ENCODE data around the gene PARVA. TPM values are rescaled to one million over a fixed set of nuclear protein-coding genes. Genes with fewer than 3 reads are reported as not detected.
A peak's percentile ranks its signal among the peaks of the same experiment; 100 is the strongest.

Gene PARVA
- total and polyA plus RNA-seq, 7 donors, result 15.7 to 195 (median 110) TPM

GRCh38 chr11:12381875-12382274 lies 4.5 kb downstream of the PARVA start:
- intact Hi-C loops (cut with DNase I), result no loop called here
- peaks cover 0 to 84% (median 71%) of the 10 kb centered on the region in 4 donors for H3K4me1 ChIP-seq
- TF ChIP-seq EP300 (IDR thresholded peaks at IDR 0.05) (peak; percentile 87 to 100 (median 98)), POLR2AphosphoS5 (IDR thresholded peaks at IDR 0.05) (peak in 3 of 4 donors; percentile 55 to 87 (median 74)), POLR2A (IDR thresholded peaks at IDR 0.05) (no peak)
- WGBS, 2 donors, result 84 to 92% methylated on average over 9 of the region's 9 CpGs
- no peak for DNase-seq
- no peaks in the 10 kb centered on the region for H3K36me3 ChIP-seq
- peak overlapping the region in 1 of 4 donors; percentile 8 for H3K4me3 ChIP-seq
- no peaks in the 10 kb centered on the region for H3K27me3 ChIP-seq
- H3K27ac ChIP-seq, result peak overlapping the region; percentile 97 to 99 (median 98)
- H3K9me3 ChIP-seq, result no peaks in the 10 kb centered on the region

GRCh38 chr11:12382451-12382850 lies 5.1 kb downstream of the PARVA start:
- H3K27me3 ChIP-seq, result no peaks in the 10 kb centered on the region
- no peaks in the 10 kb centered on the region for H3K36me3 ChIP-seq
- H3K9me3 ChIP-seq, result no peaks in the 10 kb centered on the region
- 85 to 89% methylated on average over 1 of the region's 1 CpG for WGBS, 2 donors
- TF ChIP-seq POLR2AphosphoS5 (IDR thresholded peaks at IDR 0.05) (no peak), POLR2A (IDR thresholded peaks at IDR 0.05) (no peak), EP300 (IDR thresholded peaks at IDR 0.05) (no peak), CTCF (IDR thresholded peaks at IDR 0.05) (no peak)
- intact Hi-C loops (cut with DNase I), result no loop called here
- no peak for DNase-seq
- H3K4me1 ChIP-seq, result peaks cover 0 to 86% (median 71%) of the 10 kb centered on the region in 4 donors
- peak overlapping the region; percentile 97 to 99 (median 98) for H3K27ac ChIP-seq
- peak overlapping the region in 1 of 4 donors; percentile 8 for H3K4me3 ChIP-seq

GRCh38 chr11:12386309-12386708 lies 8.9 kb downstream of the PARVA start:
- peaks cover 0 to 99% (median 82%) of the 10 kb centered on the region in 4 donors for H3K4me1 ChIP-seq
- H3K27me3 ChIP-seq, result no peaks in the 10 kb centered on the region
- H3K27ac ChIP-seq, result peak overlapping the region; percentile 97 to 99 (median 98)
- no peak for TF ChIP-seq POLR2AphosphoS5 (IDR thresholded peaks at IDR 0.05)
- no peak for TF ChIP-seq CTCF (IDR thresholded peaks at IDR 0.05)
- no peak for TF ChIP-seq POLR2A (IDR thresholded peaks at IDR 0.05)
- TF ChIP-seq EP300 (IDR thresholded peaks at IDR 0.05), result no peak
- H3K4me3 ChIP-seq, result no peak overlapping the region
- intact Hi-C loops (cut with DNase I), result no loop called here
- no peak for DNase-seq
- no peaks in the 10 kb centered on the region for H3K9me3 ChIP-seq
- no peaks in the 10 kb centered on the region for H3K36me3 ChIP-seq
- 94 to 99% methylated on average over 1 of the region's 1 CpG for WGBS, 2 donors

GRCh38 chr11:12386745-12387144 lies 9.4 kb downstream of the PARVA start:
- DNase-seq, result peak; percentile 89
- intact Hi-C loops (cut with DNase I), result no loop called here
- peak overlapping the region; percentile 97 to 99 (median 98) for H3K27ac ChIP-seq
- H3K9me3 ChIP-seq, result no peaks in the 10 kb centered on the region
- 72 to 87% methylated on average over 2 of the region's 2 CpGs for WGBS, 2 donors
- no peak overlapping the region for H3K4me3 ChIP-seq
- no peaks in the 10 kb centered on the region for H3K27me3 ChIP-seq
- peaks cover 0 to 99% (median 82%) of the 10 kb centered on the region in 4 donors for H3K4me1 ChIP-seq
- no peaks in the 10 kb centered on the region for H3K36me3 ChIP-seq
- TF ChIP-seq EP300 (IDR thresholded peaks at IDR 0.05) (peak in 2 of 4 donors; percentile 4 to 75), CTCF (IDR thresholded peaks at IDR 0.05) (no peak), POLR2AphosphoS5 (IDR thresholded peaks at IDR 0.05) (peak; percentile 26 to 60 (median 36))

GRCh38 chr11:12388173-12388572 lies 10.8 kb downstream of the PARVA start:
- H3K4me1 ChIP-seq, result peaks cover 0 to 98% (median 81%) of the 10 kb centered on the region in 4 donors
- H3K4me3 ChIP-seq, result no peak overlapping the region
- H3K36me3 ChIP-seq, result peaks cover 0 to under 1% (median 0%) of the 10 kb centered on the region in 4 donors
- H3K27ac ChIP-seq, result peak overlapping the region; percentile 97 to 99 (median 98)
- DNase-seq, result no peak
- H3K9me3 ChIP-seq, result no peaks in the 10 kb centered on the region
- 80 to 89% methylated on average over 3 of the region's 3 CpGs for WGBS, 2 donors
- H3K27me3 ChIP-seq, result no peaks in the 10 kb centered on the region
- intact Hi-C loops (cut with DNase I), result no loop called here
- TF ChIP-seq POLR2A (IDR thresholded peaks at IDR 0.05) (no peak), POLR2AphosphoS5 (IDR thresholded peaks at IDR 0.05) (no peak), EP300 (IDR thresholded peaks at IDR 0.05) (no peak), CTCF (IDR thresholded peaks at IDR 0.05) (no peak)

Measured in sigmoid colon (tissue), 7 donors.